Measurements from ENCODE around the gene MARCOL.
"Not testable (repeated sequence)": the region's sequence is repeated elsewhere in the genome, so short reads cannot be mapped to it uniquely, and the experiment has no call there.

The MARCOL gene

GRCh38 chr5:148229840-148230239 is 8.5 kb upstream of the MARCOL start:
- H3K27me3 Mint-ChIP-seq (ENCODE audit: low read depth), result no peaks in the 10 kb centered on the region
- no peaks in the 10 kb centered on the region for H3K36me3 Mint-ChIP-seq (ENCODE audit: low read depth)
- no peak overlapping the region for H3K27ac Mint-ChIP-seq
- H3K9me3 Mint-ChIP-seq, result no peaks in the 10 kb centered on the region
- no peak overlapping the region for H3K4me3 Mint-ChIP-seq
- no peaks in the 10 kb centered on the region for H3K4me1 Mint-ChIP-seq (ENCODE audit: low read depth)

GRCh38 chr5:148230240-148230639 is 8.1 kb upstream of the MARCOL start:
- no peaks in the 10 kb centered on the region for H3K27me3 Mint-ChIP-seq (ENCODE audit: low read depth)
- H3K9me3 Mint-ChIP-seq, result no peaks in the 10 kb centered on the region
- H3K36me3 Mint-ChIP-seq (ENCODE audit: low read depth), result no peaks in the 10 kb centered on the region
- H3K4me3 Mint-ChIP-seq, result no peak overlapping the region
- no peaks in the 10 kb centered on the region for H3K4me1 Mint-ChIP-seq (ENCODE audit: low read depth)
- H3K27ac Mint-ChIP-seq, result no peak overlapping the region

- Mint-ChIP-seq H3K9me3 (no peaks in the 10 kb centered on the region), H3K4me3 (no peak overlapping the region), H3K27ac (no peak overlapping the region), H3K27me3 (ENCODE audit: low read depth) (no peaks in the 10 kb centered on the region), H3K4me1 (ENCODE audit: low read depth) (no peaks in the 10 kb centered on the region), H3K36me3 (ENCODE audit: low read depth) (no peaks in the 10 kb centered on the region)
These were observed 424 bp upstream of the MARCOL start for GRCh38 chr5:148237785-148238417.

- H3K4me3 Mint-ChIP-seq, result no peak overlapping the region
- H3K36me3 Mint-ChIP-seq (ENCODE audit: low read depth), result no peaks in the 10 kb centered on the region
These were observed 10.6 kb downstream of the MARCOL start for GRCh38 chr5:148248894-148249293.

GRCh38 chr5:148255456-148255855 is 17.1 kb downstream of the MARCOL start:
- no peaks in the 10 kb centered on the region for H3K27me3 Mint-ChIP-seq (ENCODE audit: low read depth)
- no peak overlapping the region for H3K27ac Mint-ChIP-seq
- no peak overlapping the region for H3K4me3 Mint-ChIP-seq
- peaks cover 32% of the 10 kb centered on the region for H3K9me3 Mint-ChIP-seq
- no peaks in the 10 kb centered on the region for H3K36me3 Mint-ChIP-seq (ENCODE audit: low read depth)
- no peaks in the 10 kb centered on the region for H3K4me1 Mint-ChIP-seq (ENCODE audit: low read depth)

More at GRCh38 chr5:148248894-148249293, 10.6 kb downstream of the MARCOL start:
- peaks cover 8% of the 10 kb centered on the region for H3K9me3 Mint-ChIP-seq
- no peaks in the 10 kb centered on the region for H3K4me1 Mint-ChIP-seq (ENCODE audit: low read depth)
- no peaks in the 10 kb centered on the region for H3K27me3 Mint-ChIP-seq (ENCODE audit: low read depth)
- H3K27ac Mint-ChIP-seq, result no peak overlapping the region

GRCh38 chr5:148259288-148259687 is 21.0 kb downstream of the MARCOL start:
- peaks cover 27% of the 10 kb centered on the region for H3K9me3 Mint-ChIP-seq
- no peak overlapping the region for H3K4me3 Mint-ChIP-seq
- H3K27ac Mint-ChIP-seq, result no peak overlapping the region
- no peaks in the 10 kb centered on the region for H3K27me3 Mint-ChIP-seq (ENCODE audit: low read depth)
- H3K36me3 Mint-ChIP-seq (ENCODE audit: low read depth), result no peaks in the 10 kb centered on the region
- no peaks in the 10 kb centered on the region for H3K4me1 Mint-ChIP-seq (ENCODE audit: low read depth)

GRCh38 chr5:148261221-148261620 is 22.9 kb downstream of the MARCOL start:
- H3K4me3 Mint-ChIP-seq, result no peak overlapping the region
- H3K9me3 Mint-ChIP-seq, result peaks cover 26% of the 10 kb centered on the region
- H3K27ac Mint-ChIP-seq, result no peak overlapping the region
- no peaks in the 10 kb centered on the region for H3K36me3 Mint-ChIP-seq (ENCODE audit: low read depth)
- H3K4me1 Mint-ChIP-seq (ENCODE audit: low read depth), result no peaks in the 10 kb centered on the region
- no peaks in the 10 kb centered on the region for H3K27me3 Mint-ChIP-seq (ENCODE audit: low read depth)

- H3K27me3 Mint-ChIP-seq (ENCODE audit: low read depth), result no peaks in the 10 kb centered on the region
- H3K36me3 Mint-ChIP-seq (ENCODE audit: low read depth), result no peaks in the 10 kb centered on the region
- H3K4me3 Mint-ChIP-seq, result no peak overlapping the region
These were observed 29.6 kb downstream of the MARCOL start for GRCh38 chr5:148267962-148268361.

GRCh38 chr5:148268566-148268965 is 30.2 kb downstream of the MARCOL start, which contains the start of gene SPINK13:
TSS of gene SPINK13 (plus strand) at chr5:148268794. CDS start at chr5:148270073, 1,279 bp downstream.
- no peak within 1 kb of the TSS for H3K27ac Mint-ChIP-seq
- H3K4me1 Mint-ChIP-seq (ENCODE audit: low read depth), result no peaks in the 10 kb centered on the region
- no peaks in the 10 kb centered on the region for H3K27me3 Mint-ChIP-seq (ENCODE audit: low read depth)
- no peak within 1 kb of the TSS for H3K4me3 Mint-ChIP-seq
- no peaks in the 10 kb centered on the region for H3K9me3 Mint-ChIP-seq
- no peaks in the 10 kb centered on the region for H3K36me3 Mint-ChIP-seq (ENCODE audit: low read depth)

More at GRCh38 chr5:148267962-148268361, 29.6 kb downstream of the MARCOL start:
- Mint-ChIP-seq H3K4me1 (ENCODE audit: low read depth) (no peaks in the 10 kb centered on the region), H3K9me3 (no peaks in the 10 kb centered on the region), H3K27ac (no peak overlapping the region)

GRCh38 chr5:148275129-148275528 is 36.8 kb downstream of the MARCOL start:
- peaks cover 24% of the 10 kb centered on the region for H3K9me3 Mint-ChIP-seq
- H3K4me3 Mint-ChIP-seq; H3K27me3 Mint-ChIP-seq (ENCODE audit: low read depth); H3K4me1 Mint-ChIP-seq (ENCODE audit: low read depth); H3K36me3 Mint-ChIP-seq (ENCODE audit: low read depth); H3K27ac Mint-ChIP-seq: not testable (repeated sequence)

- H3K9me3 Mint-ChIP-seq, result peaks cover 24% of the 10 kb centered on the region
- not testable (repeated sequence) for H3K4me3 Mint-ChIP-seq; H3K27me3 Mint-ChIP-seq (ENCODE audit: low read depth); H3K36me3 Mint-ChIP-seq (ENCODE audit: low read depth); H3K27ac Mint-ChIP-seq; H3K4me1 Mint-ChIP-seq (ENCODE audit: low read depth)
These were observed 42.6 kb downstream of the MARCOL start for GRCh38 chr5:148280893-148281292.

- H3K4me1 Mint-ChIP-seq (ENCODE audit: low read depth); H3K27ac Mint-ChIP-seq; H3K27me3 Mint-ChIP-seq (ENCODE audit: low read depth); H3K36me3 Mint-ChIP-seq (ENCODE audit: low read depth); H3K4me3 Mint-ChIP-seq: not testable (repeated sequence)
- H3K9me3 Mint-ChIP-seq, result peaks cover 24% of the 10 kb centered on the region
These were observed 43.0 kb downstream of the MARCOL start for GRCh38 chr5:148281336-148281735.

GRCh38 chr5:148290271-148291195 is 52.2 kb downstream of the MARCOL start:
- H3K27me3 Mint-ChIP-seq (ENCODE audit: low read depth), result no peaks in the 10 kb centered on the region

More at GRCh38 chr5:148290271-148291195, 52.2 kb downstream of the MARCOL start:
- Mint-ChIP-seq H3K36me3 (ENCODE audit: low read depth) (no peaks in the 10 kb centered on the region), H3K9me3 (no peaks in the 10 kb centered on the region), H3K4me1 (ENCODE audit: low read depth) (no peaks in the 10 kb centered on the region), H3K27ac (no peak overlapping the region), H3K4me3 (no peak overlapping the region)
